Right ventricle myocardium inferior (tissue), 1 donor: ENCODE results near the gene WDR46. TPM values are rescaled to one million over a fixed set of nuclear protein-coding genes. Genes with fewer than 3 reads are reported as not detected.

ENCODE experiments used
- ATAC-seq: fragments of 200-7000 bp; cut with Tn5 transposase; one replicate; pipeline ENCODE4 v1.9.1; 2020; ENCODE audit warnings: mild to moderate bottlenecking, moderate library complexity
- DNase-seq: peaks from one replicate; pipeline ENCODE4 v3.0.0; 2021; ENCODE audit errors: missing footprints
- intact Hi-C: fragments of 100-400 bp; cut with DNase I; formaldehyde crosslinking; loops from one replicate; pipeline ENCODE4 v1.11.0; 2022
- long read RNA-seq: library from polyadenylated mRNA; unstranded; transcript quantifications from one replicate; pipeline ENCODE4 v2.0.0, GENCODE V29; 2021
- total RNA-seq: library from RNA; stranded (reverse); fragmentation: NEBNext Ultra II Directional; extraction: Animal tissue kit (Norgen Biotek cat#: 25700); gene quantifications from one replicate; pipeline ENCODE4 v1.2.1, GENCODE V29; 2021
- donor health status: DM: no; HTN: yes; CAD: no; lungs with severe emphysema.

The WDR46 gene
- total RNA-seq = 15.9 TPM
- long read RNA-seq, transcript WDR46-231 (15 exons, 2,358 nt) = major isoform, 10 of 10 reads
- long read RNA-seq, partial matches to known transcripts = 0 of 10 reads
- long read RNA-seq, other reads (novel, unspliced or antisense) = 0 of 10 reads

DNA sequence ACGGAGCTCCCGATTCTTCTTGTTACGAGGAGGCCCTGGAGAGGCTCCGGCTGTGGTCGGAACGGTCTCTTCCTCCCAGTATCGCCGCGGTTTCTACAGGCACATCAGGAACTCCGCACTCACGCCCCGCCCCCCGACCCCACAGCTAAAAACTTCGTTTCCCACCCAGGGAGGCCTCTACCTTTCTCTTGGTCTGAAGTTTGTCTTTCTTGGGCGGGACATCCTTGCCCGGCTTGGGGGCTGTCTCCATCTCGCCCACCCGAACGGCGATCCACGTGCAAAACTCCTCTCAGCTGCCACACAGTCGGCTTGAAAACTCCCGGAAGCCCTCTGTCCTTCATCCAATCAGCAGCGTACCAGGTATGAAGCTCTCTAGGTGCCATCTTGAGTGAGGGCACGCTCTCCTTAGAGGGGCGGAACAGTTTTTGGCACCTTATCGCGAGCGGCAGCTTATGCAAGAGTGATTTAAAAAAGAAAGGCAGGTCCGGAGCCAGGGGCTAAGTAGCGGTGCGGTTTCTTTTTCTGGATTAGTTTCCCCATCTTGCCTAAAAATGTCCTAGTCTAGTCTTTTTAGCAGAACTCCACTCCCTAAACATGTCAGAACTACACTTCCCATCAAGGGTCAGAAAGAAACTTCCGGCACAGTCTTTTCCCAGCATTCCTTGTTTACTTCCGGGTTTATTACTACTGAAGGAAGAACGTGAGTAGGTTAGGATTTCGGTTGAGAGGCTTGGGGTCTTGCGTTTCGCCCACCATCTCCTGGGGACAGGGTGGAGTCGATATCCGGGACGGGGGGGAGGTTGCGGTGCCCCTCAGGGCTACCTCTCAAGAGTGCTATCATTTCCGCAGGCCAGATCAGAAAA lies at the start of gene WDR46, which contains the start of gene PFDN6:
WDR46 (minus strand) TSS at position 319 of the 863 bp plus-strand sequence; CDS start at position 250, 69 bp downstream.
PFDN6 (plus strand) TSS at position 681 of the 863 bp plus-strand sequence. CDS start 256 bp downstream, outside the sequence.
- intact Hi-C loops = loop anchor here (10.0 kb wide), 1 partner anchor 126 kb away; the partner anchor contains the start of genes CUTA and PHF1
- DNase-seq (peak; percentile 86), ATAC-seq (peak; percentile 95)

GRCh38 chr6:33336495-33336894 lies 47.5 kb upstream of the WDR46 start:
- no peak for ATAC-seq
- intact Hi-C loops = no loop called here
- DNase-seq = no peak

GRCh38 chr6:33335916-33336315 lies 46.9 kb upstream of the WDR46 start:
- no peak for DNase-seq
- intact Hi-C loops = no loop called here
- ATAC-seq = no peak

DNA sequence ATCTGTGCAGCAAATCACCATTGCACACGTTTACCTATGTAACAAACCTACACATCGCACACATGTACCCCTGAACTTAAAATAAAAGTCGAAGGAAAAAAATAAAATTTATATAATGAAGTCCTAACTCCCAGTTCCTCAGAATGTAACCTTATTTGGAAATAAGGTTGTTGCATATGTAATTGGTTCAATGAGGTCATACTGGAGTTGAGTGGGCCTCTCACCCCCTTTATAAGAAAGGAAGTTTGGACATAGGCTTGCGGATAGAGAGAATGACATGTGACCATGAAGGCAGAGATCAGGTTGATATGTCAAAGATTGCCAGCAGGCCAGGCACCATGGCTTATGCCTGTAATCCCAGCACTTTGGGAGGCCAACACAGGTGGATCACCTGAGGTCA lies 44.6 kb upstream of the WDR46 start:
- no peak for ATAC-seq
- intact Hi-C loops = no loop called here
- no peak for DNase-seq

GRCh38 chr6:33330736-33331135 lies 41.7 kb upstream of the WDR46 start:
- intact Hi-C loops = no loop called here
- DNase-seq = no peak
- no peak for ATAC-seq

DNA sequence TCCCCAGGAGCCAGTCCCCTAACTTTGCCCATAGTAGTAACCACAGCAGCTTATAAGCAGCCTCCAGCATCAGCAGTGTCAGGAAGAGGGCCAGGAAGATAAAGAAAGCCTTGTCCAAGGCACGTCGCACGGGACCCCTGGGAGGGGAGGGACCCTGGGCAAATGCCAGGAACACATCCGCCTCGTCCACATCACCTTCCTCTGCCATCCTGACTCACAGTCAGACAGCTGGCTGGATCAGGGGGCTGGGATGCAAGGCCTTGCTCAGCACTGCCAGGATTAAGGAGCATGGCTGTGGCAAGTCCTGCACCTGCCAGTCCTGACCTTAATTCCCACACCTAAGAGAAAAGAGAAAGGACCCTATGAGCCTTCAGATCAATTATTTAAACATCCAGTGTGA lies 40.0 kb upstream of the WDR46 start:
- ATAC-seq (no peak), DNase-seq (no peak)
- intact Hi-C loops = no loop called here

GRCh38 chr6:33324125-33324524 lies 35.1 kb upstream of the WDR46 start:
- no peak for ATAC-seq
- intact Hi-C loops = no loop called here
- no peak for DNase-seq

GRCh38 chr6:33323623-33323948 lies 34.5 kb upstream of the WDR46 start:
- DNase-seq (no peak), ATAC-seq (no peak)
- intact Hi-C loops = no loop called here

GRCh38 chr6:33321227-33321626 lies 32.2 kb upstream of the WDR46 start:
- intact Hi-C loops = no loop called here
- DNase-seq = no peak
- no peak for ATAC-seq

DNA sequence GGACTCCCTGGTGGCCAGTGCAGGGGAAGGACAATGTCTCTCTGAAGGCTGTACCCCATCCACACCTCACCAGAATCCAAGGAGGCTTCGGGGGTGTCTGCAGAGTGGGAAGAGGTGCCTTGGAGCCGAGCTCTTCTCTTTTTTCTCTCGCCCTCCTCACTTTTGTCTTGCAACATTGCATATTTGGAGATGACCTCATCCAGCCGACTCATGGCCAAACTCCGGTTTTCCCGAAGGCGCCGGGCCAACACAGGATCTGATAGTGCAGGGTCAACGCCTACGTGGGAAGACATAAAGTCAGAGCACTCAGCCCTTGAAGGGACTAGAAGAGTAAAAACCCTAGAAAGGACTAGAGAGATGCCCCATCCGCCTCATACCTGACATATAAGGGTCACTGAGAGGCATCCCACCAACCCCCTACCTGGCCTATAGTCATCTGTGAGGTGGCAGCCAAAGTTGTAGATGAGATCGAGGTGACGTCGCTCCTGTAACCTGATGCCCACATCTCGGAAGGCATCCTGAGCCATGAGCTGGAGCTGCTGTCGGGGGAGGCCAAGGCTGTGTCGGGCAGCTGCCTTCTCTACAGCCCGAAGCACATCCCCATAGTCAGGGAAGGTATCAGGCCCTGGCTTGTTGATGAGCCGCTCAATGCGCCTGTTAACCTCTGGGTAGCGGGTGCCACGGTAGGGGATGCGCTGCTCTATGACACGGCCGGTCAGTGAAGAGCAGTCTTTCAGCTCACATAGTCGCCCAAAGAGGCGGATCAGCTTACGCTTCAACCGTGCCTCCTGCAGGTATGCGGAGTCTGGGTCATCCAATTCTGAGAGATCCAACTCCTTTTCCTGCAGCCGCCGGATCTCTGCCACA lies 31.5 kb upstream of the WDR46 start:
- DNase-seq = peak; percentile 82
- ATAC-seq = no peak
- intact Hi-C loops = no loop called here

DNA sequence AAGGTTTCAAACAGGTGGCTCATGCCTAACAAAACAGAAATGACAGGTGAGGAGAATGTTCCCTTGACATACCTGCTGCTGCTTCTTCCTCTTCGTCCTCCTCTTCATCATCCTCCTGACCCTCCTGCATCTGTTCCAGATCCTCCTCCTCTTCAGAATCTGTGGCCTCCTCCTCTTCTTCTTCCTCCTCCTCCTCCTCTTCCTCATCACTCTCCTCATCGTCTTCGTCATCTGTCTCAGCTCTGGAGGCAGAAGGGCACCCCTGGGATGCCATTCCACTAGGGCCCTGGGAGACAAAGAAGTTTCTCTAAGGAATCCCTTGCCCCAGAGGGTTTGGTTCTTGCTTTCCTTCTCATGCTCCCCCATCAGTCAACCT lies 30.9 kb upstream of the WDR46 start:
- ATAC-seq = no peak
- intact Hi-C loops = no loop called here
- no peak for DNase-seq

GRCh38 chr6:33318426-33319073 lies 29.5 kb upstream of the WDR46 start:
- ATAC-seq (no peak), DNase-seq (no peak)
- intact Hi-C loops = no loop called here

- peak; percentile 100 for DNase-seq
- intact Hi-C loops = loop anchor here (1.0 to 2.0 kb wide), 2 partner anchors 45 to 92 kb away; partner anchors contain the start of gene RPS18
- ATAC-seq = peak; percentile 82
Observed at GRCh38 chr6:33317669-33318425, 28.8 kb upstream of the WDR46 start, which contains the start of gene ZBTB22. Gene ZBTB22, minus strand, starts transcription at chr6:33317744. Its CDS starts 828 bp downstream, at chr6:33316916.

DNA sequence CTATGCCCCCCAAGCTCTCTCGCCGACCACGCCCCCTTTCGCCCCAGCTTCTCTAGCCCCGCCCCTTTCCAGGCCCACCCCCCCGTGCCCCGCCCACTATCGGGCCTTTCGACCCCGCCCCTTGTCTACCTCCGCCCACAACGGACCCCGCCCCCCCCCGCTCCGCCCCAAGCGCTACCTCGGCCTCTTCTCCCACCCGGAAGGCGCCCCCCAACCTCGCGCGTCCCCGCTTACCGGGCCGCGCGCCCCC lies 28.3 kb upstream of the WDR46 start:
- peak; percentile 9 for ATAC-seq
- DNase-seq = peak; percentile 80
- intact Hi-C loops = loop anchor here (1.0 to 2.0 kb wide), 2 partner anchors 45 to 93 kb away; partner anchors contain the start of gene RPS18

DNA sequence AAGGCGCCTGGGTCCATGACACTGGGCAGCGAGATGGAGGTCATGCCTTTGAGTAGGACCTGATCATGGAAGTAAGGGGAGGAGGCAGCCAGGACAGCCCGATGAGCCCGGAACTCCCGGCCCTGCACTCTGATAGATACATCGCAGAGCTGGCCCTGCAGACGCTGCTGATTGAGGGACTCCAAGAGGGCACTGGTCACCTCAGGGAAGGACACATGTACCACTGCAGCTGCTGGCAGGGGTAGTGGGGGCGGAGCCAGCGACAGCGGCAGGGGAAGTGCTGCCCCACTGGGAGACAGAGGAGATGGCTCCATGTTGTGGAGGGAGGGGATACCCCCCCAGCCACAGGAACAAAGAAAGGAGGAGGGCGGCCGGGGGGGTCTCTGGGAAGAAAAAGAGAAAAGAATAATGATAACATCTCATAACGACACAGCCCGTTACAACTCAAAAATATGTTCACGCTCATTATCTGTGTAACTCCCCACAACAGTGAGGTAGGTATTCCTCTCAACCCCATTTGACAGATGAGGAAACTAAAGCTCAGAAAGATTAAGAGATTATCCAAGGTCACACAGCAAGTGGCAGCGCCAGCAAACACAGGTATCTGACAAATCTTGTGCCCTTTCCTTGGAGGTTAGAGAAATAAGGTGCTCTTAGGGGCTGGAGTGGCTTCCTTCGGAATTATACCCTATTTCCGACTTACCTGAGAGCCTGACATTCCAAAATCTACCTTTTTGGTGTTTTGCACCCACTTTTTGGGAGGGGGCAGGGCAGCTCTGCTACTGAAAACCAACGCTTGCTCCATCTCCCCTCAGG lies 27.8 kb upstream of the WDR46 start:
- DNase-seq (no peak), ATAC-seq (no peak)
- intact Hi-C loops = loop anchor here (1.0 to 2.0 kb wide), 2 partner anchors 44 to 93 kb away; partner anchors contain the start of gene RPS18

GRCh38 chr6:33315793-33316602 lies 27.0 kb upstream of the WDR46 start:
- intact Hi-C loops = loop anchor here (2.0 kb wide), 2 partner anchors 17 to 43 kb away; partner anchors contain the start of genes RGL2 and RPS18
- ATAC-seq = no peak
- DNase-seq = no peak
